ENCODE data around the gene PLXNA4. TPM values are rescaled to one million over a fixed set of nuclear protein-coding genes. Genes with fewer than 3 reads are reported as not detected.

PLXNA4 gene
- total and polyA plus RNA-seq, 4 donors, result 0.63 to 4.6 (median 2.1) TPM

- no peak overlapping the region for H3K9ac ChIP-seq (ENCODE audit: insufficient read depth in 1 of 2, low read length in 2 of 2)
- no peak overlapping the region for H3K27ac ChIP-seq (ENCODE audit: low read depth in 1 of 2, low read length in 1 of 2)
- TF ChIP-seq, protein P1, sequence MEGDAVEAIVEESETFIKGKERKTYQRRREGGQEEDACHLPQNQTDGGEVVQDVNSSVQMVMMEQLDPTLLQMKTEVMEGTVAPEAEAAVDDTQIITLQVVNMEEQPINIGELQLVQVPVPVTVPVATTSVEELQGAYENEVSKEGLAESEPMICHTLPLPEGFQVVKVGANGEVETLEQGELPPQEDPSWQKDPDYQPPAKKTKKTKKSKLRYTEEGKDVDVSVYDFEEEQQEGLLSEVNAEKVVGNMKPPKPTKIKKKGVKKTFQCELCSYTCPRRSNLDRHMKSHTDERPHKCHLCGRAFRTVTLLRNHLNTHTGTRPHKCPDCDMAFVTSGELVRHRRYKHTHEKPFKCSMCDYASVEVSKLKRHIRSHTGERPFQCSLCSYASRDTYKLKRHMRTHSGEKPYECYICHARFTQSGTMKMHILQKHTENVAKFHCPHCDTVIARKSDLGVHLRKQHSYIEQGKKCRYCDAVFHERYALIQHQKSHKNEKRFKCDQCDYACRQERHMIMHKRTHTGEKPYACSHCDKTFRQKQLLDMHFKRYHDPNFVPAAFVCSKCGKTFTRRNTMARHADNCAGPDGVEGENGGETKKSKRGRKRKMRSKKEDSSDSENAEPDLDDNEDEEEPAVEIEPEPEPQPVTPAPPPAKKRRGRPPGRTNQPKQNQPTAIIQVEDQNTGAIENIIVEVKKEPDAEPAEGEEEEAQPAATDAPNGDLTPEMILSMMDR (IDR thresholded peaks at IDR 0.05; ENCODE audit: control extremely low read depth, extremely low read depth), result no peak
- ATAC-seq (ENCODE audit: insufficient read depth, low FRiP score), result no peak
- no peaks in the 10 kb centered on the region for H3K4me1 ChIP-seq (ENCODE audit: control insufficient read depth in 5 of 5, insufficient read depth in 5 of 5, low read length in 5 of 5)
- WGBS, 2 donors, result 42 to 59% methylated on average over 6 of the region's 6 CpGs
- H3K9me3 ChIP-seq (ENCODE audit: control insufficient read depth in 4 of 4, insufficient read depth in 3 of 4, low read length in 3 of 4), result peaks cover 0 to 4% (median 0%) of the 10 kb centered on the region in 4 donors
- no peaks in the 10 kb centered on the region for H3K36me3 ChIP-seq (ENCODE audit: control insufficient read depth in 4 of 4, insufficient read depth in 4 of 4, low read length in 4 of 4)
- DNase-seq, result no peak
- H3K4me3 ChIP-seq, result no peak overlapping the region
- H3K27me3 ChIP-seq (ENCODE audit: control insufficient read depth in 3 of 3, insufficient read depth in 3 of 3, low read length in 2 of 3), result peaks cover 0 to 8% (median 0%) of the 10 kb centered on the region in 3 donors
Measured at GRCh38 chr7:132592936-132593335, 16.7 kb upstream of the PLXNA4 start.

DNA sequence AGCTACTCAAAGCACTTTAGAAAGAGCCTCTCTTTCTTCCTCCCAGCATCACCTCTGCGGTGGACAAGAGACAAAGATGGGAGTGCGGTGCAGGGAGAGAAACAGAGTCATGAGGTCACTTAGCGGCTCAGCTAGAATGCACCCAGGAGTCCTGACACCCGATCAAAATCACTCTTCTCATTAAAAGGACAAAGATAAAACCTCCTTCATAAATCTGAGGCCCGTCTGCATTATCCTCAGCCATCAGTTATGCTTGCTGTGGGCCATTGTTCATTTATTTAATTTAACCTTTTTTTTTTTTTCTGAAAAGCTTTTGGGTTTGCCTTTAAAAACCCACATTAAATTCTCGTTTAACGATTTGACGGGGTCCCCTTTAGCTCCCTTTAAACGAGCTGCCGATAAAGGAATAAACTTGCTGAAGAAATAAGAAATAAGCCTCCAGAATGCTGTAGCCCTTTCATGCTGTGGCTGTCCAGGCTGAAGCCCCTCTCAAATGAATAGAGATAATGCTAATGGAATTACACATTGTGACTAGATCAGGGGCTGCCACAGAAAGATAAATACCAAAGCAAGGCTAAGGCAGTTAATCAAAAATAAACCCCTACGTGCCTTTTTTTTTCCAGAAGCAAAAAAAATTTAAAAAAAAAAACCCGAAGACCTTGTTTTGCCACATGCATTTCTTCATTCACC is 16.1 kb upstream of the PLXNA4 start:
- Histone ChIP-seq H3K9me3 (ENCODE audit: control insufficient read depth in 4 of 4, insufficient read depth in 3 of 4, low read length in 3 of 4) (peaks cover 0 to 4% (median 0%) of the 10 kb centered on the region in 4 donors), H3K27ac (ENCODE audit: low read depth in 1 of 2, low read length in 1 of 2) (no peak overlapping the region), H3K4me1 (ENCODE audit: control insufficient read depth in 5 of 5, insufficient read depth in 5 of 5, low read length in 5 of 5) (no peaks in the 10 kb centered on the region), H3K4me3 (no peak overlapping the region), H3K27me3 (ENCODE audit: control insufficient read depth in 3 of 3, insufficient read depth in 3 of 3, low read length in 2 of 3) (peaks cover 0 to 8% (median 0%) of the 10 kb centered on the region in 3 donors), H3K9ac (ENCODE audit: insufficient read depth in 1 of 2, low read length in 2 of 2) (no peak overlapping the region), H3K36me3 (ENCODE audit: control insufficient read depth in 4 of 4, insufficient read depth in 4 of 4, low read length in 4 of 4) (no peaks in the 10 kb centered on the region)
- TF ChIP-seq, protein P1 (IDR thresholded peaks at IDR 0.05; ENCODE audit: control extremely low read depth, extremely low read depth), result no peak
- DNase-seq (no peak), ATAC-seq (ENCODE audit: insufficient read depth, low FRiP score) (no peak)
- WGBS, 2 donors, result 68 to 83% methylated on average over 12 of the region's 12 CpGs

GRCh38 chr7:132590162-132590561 is 13.9 kb upstream of the PLXNA4 start:
- 73 to 86% methylated on average over 4 of the region's 4 CpGs for WGBS, 2 donors
- TF ChIP-seq, protein P1 (IDR thresholded peaks at IDR 0.05; ENCODE audit: control extremely low read depth, extremely low read depth), result no peak

More at GRCh38 chr7:132590162-132590561, 13.9 kb upstream of the PLXNA4 start:
- H3K4me3 ChIP-seq, result no peak overlapping the region
- H3K9ac ChIP-seq (ENCODE audit: insufficient read depth in 1 of 2, low read length in 2 of 2), result no peak overlapping the region
- no peak for ATAC-seq (ENCODE audit: insufficient read depth, low FRiP score)
- H3K27me3 ChIP-seq (ENCODE audit: control insufficient read depth in 3 of 3, insufficient read depth in 3 of 3, low read length in 2 of 3), result peaks cover 0 to 14% (median 0%) of the 10 kb centered on the region in 3 donors
- no peak overlapping the region for H3K27ac ChIP-seq (ENCODE audit: low read depth in 1 of 2, low read length in 1 of 2)
- DNase-seq, result no peak
- H3K36me3 ChIP-seq (ENCODE audit: control insufficient read depth in 4 of 4, insufficient read depth in 4 of 4, low read length in 4 of 4), result no peaks in the 10 kb centered on the region
- no peaks in the 10 kb centered on the region for H3K4me1 ChIP-seq (ENCODE audit: control insufficient read depth in 5 of 5, insufficient read depth in 5 of 5, low read length in 5 of 5)
- peaks cover 0 to 4% (median 0%) of the 10 kb centered on the region in 4 donors for H3K9me3 ChIP-seq (ENCODE audit: control insufficient read depth in 4 of 4, insufficient read depth in 3 of 4, low read length in 3 of 4)
